ENCODE results near the gene SLC2A9.

DNA sequence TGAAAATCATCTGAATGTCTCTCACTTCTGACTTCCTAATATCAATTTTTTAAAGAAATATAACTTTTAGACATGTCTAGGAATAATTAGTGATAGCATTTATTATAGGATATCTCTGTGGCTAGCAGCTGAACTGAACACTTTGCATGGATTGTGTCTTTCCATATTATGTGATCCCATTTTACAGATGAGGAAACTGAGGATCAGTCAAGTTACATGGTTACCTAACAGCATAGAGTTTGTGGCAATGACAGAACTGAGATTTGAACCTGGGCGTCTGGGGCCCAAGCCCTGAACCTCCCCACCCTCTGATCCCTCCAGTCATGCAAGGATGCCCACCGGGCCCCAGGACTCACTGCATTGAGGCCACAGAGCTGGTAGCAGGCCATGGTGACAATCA is 101.3 kb downstream of the SLC2A9 start:
- no peak for TF ChIP-seq CTCF (conservative IDR thresholded peaks at IDR 0.05; ENCODE audit: low read length)
- no peak for TF ChIP-seq EZH2phosphoT487 (IDR thresholded peaks at IDR 0.05; ENCODE audit: borderline replicate concordance, low read depth, low read length)

All from OCI-LY7 (cell line).